GM10248 (cell line): ENCODE measurements around the gene PIK3CD.

ENCODE experiments used
- CTCF ChIA-PET: fragments of 300-600 bp; sonication (Branson Sonifier 250); formaldehyde crosslinking; extraction: SDS; loops from one replicate; lab custom pipeline; 2021; ENCODE audit warnings: antibody characterized with exemption; lab: Yijun Ruan, JAX
- POLR2A ChIA-PET: fragments of 350-650 bp; sonication (Branson Sonifier 250); formaldehyde crosslinking; extraction: SDS; loops from one replicate; lab custom pipeline; 2020; ENCODE audit warnings: antibody characterized with exemption; lab: Yijun Ruan, JAX
- DNase-seq: peaks from one replicate; pipeline ENCODE4 v3.0.0; 2012; ENCODE audit errors: extremely low spot score
- CTCF ChIP-seq: IDR thresholded peaks from 2 replicates; pipeline ENCODE4 v1.5.1; 2012; ENCODE audit warnings: mild to moderate bottlenecking, low read depth; ENCODE audit errors: extremely low read depth, missing control alignments, control extremely low read depth

Gene PIK3CD

GRCh38 chr1:9719978-9720722 lies 68.6 kb downstream of the PIK3CD start:
- TF ChIP-seq CTCF = no peak
- CTCF ChIA-PET = interaction anchor here (1.0 to 3.6 kb wide), 9 partner anchors 9 to 146 kb away, joined by 3 to 24 read pairs (median 3); no protein-coding TSS in a partner anchor
- POLR2A ChIA-PET = no interaction called here

GRCh38 chr1:9720785-9721605 lies 69.5 kb downstream of the PIK3CD start:
- DNase-seq = no peak
- ChIA-PET CTCF (interaction anchor here (0.8 to 3.6 kb wide), 9 partner anchors 11 to 194 kb away, joined by 3 to 24 read pairs (median 3); no protein-coding TSS in a partner anchor), POLR2A (interaction anchor here (0.6 kb wide), 1 partner anchor 10 kb away, joined by 3 read pairs; no protein-coding TSS in a partner anchor)
- TF ChIP-seq CTCF = no peak

More at GRCh38 chr1:9719978-9720722, 68.6 kb downstream of the PIK3CD start:
- no peak for DNase-seq

GRCh38 chr1:9721606-9722377 lies 70.3 kb downstream of the PIK3CD start:
- POLR2A ChIA-PET = interaction anchor here (0.6 kb wide), 1 partner anchor 11 kb away, joined by 3 read pairs; no protein-coding TSS in a partner anchor
- no peak for TF ChIP-seq CTCF
- CTCF ChIA-PET = interaction anchor here (0.8 to 3.6 kb wide), 7 partner anchors 11 to 193 kb away, joined by 3 to 24 read pairs (median 4); no protein-coding TSS in a partner anchor
- DNase-seq = peak; percentile 62

- no peak for TF ChIP-seq CTCF
- DNase-seq = no peak
- ChIA-PET CTCF (interaction anchor here (1.6 to 3.6 kb wide), 3 partner anchors 10 to 95 kb away, joined by 4 to 24 read pairs (median 11); no protein-coding TSS in a partner anchor), POLR2A (no interaction called here)
Observed at GRCh38 chr1:9722378-9722749, 70.8 kb downstream of the PIK3CD start.

GRCh38 chr1:9723068-9723805 lies 71.7 kb downstream of the PIK3CD start:
- DNase-seq = no peak
- TF ChIP-seq CTCF = no peak
- ChIA-PET POLR2A (no interaction called here), CTCF (interaction anchor here (0.6 to 1.2 kb wide), 2 partner anchors 70 to 96 kb away, joined by 3 read pairs; no protein-coding TSS in a partner anchor)
